HepG2 (cell line): ENCODE measurements around the gene EPHA3.

Experiments
- MED8 ChIP-seq: sonication (generic); formaldehyde crosslinking; IDR thresholded peaks from 2 replicates; pipeline ENCODE4 v1.8.1; 2023; ENCODE audit warnings: mild to moderate bottlenecking, missing genetic modification reagents; ENCODE audit not compliant: insufficient replicate concordance
- ZNF224 ChIP-seq: sonication (generic); formaldehyde crosslinking; IDR thresholded peaks from 2 replicates; pipeline ENCODE4 v1.5.0; 2020; ENCODE audit warnings: mild to moderate bottlenecking, missing genetic modification reagents

- TF ChIP-seq ZNF224 (CRISPR knock-in tag) (no peak), MED8 (CRISPR knock-in tag) (no peak)
Measured at GRCh38 chr3:89402051-89402450, 294.6 kb downstream of the EPHA3 start.
